Sigmoid colon (tissue), 4 donors: ENCODE measurements around the gene NFE2.

Experiments
- CTCF ChIP-seq, 4 experiments: fragments of 450-650 bp in 3 of 4; fragments of 200-600 bp in 1 of 4; IDR thresholded peaks; one replicate each; pipeline ENCODE4 v1.5.1; 2016 to 2019; ENCODE audit warnings: antibody characterized with exemption in 4 of 4, mild to moderate bottlenecking in 3 of 4, moderate library complexity in 2 of 4
- POLR2A ChIP-seq, 2 donors: fragments of 450-650 bp; IDR thresholded peaks; one replicate each; pipeline ENCODE4 v1.6.1; 2016; ENCODE audit warnings: antibody characterized with exemption in 2 of 2, mild to moderate bottlenecking in 2 of 2, moderate library complexity in 2 of 2
- POLR2AphosphoS5 ChIP-seq, 4 donors: sonication (generic); formaldehyde crosslinking; IDR thresholded peaks; one replicate each; pipeline ENCODE4 v1.6.1; 2017; ENCODE audit warnings: antibody characterized with exemption in 4 of 4

- TF ChIP-seq CTCF (IDR thresholded peaks at IDR 0.05), result no peak
- TF ChIP-seq POLR2A (IDR thresholded peaks at IDR 0.05), result no peak
- no peak for TF ChIP-seq POLR2AphosphoS5 (IDR thresholded peaks at IDR 0.05)
Observed at GRCh38 chr12:54296393-54297099, 4.3 kb downstream of the NFE2 start.
